ENCODE results near the gene PARD3.
"Not testable (repeated sequence)": the region's sequence is repeated elsewhere in the genome, so short reads cannot be mapped to it uniquely, and the experiment has no call there.

Gene PARD3

GRCh38 chr10:34744590-34744989 is 70.5 kb downstream of the PARD3 start:
- no peak for DNase-seq

DNA sequence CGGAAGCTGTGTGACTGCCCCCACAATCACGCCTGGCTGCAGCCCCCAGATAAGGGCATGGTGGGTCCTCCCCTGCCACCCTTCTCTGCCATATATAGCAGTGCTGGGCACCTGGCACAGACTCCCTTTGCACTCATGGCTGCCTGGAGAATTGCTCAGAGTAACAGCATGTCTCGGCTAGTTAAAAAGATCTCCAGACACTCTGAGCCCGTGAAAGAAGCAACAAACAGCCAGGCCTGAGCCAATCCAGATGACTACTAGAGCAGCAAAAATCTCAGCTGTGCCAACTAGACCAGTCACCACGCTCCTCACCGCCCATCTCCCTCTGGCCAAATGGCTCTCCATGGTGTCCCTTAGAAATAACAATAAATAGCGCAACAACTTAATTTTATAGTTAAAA is 71.3 kb downstream of the PARD3 start:
- peak in 10 of 56 donors; percentile 3 to 18 (median 10) for DNase-seq

DNA sequence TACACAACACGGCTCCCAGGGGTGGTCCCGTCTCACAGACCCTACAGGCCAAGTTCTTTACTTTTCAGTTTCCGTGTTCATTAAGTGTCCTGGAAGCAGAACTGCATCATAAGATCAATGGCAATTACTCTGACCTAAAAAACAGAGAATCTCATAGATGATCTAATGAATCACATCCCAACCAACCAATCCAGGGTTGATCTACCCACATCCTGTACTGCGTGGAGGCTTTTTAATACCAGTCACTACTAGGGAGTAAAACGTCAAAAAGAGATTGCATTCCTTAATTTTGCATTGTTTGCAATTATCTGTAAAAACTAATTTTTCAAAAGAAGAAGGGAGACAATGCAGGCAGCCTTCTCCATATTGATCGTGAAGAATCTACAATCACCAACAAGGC is 72.6 kb downstream of the PARD3 start:
- DNase-seq = no peak

GRCh38 chr10:34741087-34741486 is 74.0 kb downstream of the PARD3 start:
- not testable (repeated sequence) for DNase-seq

DNA sequence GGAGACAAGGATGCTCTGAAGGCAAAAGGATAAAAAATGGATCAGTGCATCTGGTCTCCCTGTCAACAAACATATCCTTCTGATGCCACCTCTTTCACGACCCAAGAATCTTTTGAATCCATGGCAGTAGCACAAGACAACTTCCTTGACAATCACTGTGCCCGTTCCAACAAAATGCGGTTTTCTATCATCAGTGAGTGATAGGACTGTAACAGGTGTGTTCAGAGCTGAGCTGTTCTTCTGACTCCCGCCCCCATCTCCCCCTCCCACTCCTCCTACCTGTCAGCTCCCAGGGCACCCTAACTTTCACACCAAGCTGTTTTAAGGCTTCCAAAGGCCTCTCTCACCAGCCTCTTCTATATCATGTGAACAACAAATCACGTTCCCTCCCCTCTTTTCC is 74.8 kb downstream of the PARD3 start:
- DNase-seq = no peak

DNA sequence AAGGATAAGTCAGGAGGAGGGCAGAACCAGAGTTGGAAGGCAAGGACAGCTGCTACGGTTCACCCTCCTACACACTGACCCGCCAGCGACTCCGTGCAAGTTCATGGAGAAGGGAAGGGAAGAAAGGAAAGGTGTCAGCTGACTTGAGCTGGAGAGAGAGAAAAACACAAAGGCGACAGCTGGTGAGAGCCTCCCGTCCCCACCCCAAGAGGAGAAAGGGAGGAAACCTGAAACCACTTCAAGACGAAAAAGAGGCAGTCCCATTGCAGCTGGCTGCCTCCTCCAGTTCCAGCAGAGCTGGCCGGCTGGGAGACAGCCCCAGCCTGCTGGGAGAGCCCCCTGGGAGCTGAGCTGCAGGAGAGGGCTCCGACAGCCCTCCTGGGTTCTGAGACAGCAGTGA is 75.2 kb downstream of the PARD3 start:
- DNase-seq = peak in 1 of 56 donors; percentile 7

DNA sequence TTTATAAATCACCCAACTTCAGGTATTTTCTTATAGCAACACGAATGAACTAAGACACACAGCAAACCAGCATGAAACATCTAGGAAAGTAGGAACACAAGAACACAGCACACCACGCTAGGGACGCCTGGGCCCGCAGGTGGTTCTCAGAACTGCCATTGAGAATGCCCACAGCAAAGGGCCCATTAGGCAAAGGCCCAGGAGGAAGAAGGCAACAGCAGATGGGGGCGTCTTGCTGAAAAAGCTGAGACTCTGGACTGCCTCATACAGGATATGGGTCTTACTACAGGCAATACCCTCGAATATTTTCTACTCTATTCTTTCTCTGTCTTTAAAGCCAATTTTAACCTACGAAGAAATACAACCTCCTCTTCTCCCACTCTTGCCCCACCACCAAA is 77.3 kb downstream of the PARD3 start:
- no peak for DNase-seq

DNA sequence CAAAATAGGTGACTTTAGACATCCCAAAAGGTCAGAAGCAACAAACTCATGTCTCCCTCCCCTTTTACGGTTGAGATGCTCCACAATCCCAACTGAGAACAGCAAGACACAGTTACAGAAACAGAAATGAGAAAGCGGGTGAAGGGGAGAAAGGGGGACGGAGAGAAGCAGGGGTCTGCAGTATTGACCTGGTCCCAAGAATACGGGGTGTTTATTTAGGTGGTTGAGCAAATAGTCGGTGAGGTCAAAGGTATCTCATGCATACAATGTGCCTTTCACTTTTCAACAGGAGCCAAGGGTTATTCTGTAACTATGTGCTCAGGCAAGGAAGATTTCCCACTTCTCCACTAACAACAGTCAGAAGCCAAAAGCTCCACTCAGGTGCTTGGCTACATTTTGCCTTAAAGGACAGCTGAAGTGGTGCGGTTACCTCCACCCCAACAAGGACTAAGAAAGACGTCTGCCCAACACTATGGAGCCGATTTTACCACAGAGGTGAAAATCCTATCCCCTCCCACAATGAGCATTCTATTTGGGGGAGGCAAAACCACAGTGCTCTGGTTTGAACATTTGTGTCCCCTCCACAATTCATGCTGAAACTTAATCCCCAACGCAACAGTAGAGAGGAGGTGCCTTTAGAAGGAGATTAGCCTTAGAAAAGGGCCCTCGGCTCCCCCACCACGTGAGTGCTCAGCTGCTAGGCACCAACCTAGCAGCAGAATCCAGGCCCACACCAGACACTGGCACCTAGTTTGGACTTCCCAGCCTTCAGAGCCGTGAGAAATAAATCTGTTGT is 77.9 kb downstream of the PARD3 start:
- no peak for DNase-seq

GRCh38 chr10:34734918-34735317 is 80.2 kb downstream of the PARD3 start:
- no peak for DNase-seq

DNA sequence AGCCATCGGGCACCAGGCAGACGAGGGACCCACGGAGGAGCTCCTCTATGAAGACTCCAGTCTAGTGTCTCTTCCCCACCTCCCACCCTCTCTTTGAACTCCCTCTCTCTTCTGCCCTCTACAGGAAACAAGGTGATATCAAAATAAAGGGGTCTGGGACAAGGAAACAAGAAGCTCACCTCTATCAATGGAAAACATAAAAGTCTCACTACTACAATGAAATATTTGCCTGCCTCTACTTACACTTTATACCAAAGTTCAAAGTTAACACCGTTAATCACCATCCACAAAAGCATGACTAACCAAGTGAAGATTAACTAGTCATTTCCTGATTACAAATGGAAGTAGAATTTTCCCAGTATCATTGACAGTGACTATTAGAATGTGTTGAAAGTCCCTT is 82.2 kb downstream of the PARD3 start:
- no peak for DNase-seq

- no peak for DNase-seq
Observed at GRCh38 chr10:34731885-34732701, 83.0 kb downstream of the PARD3 start.

- no peak for DNase-seq
Observed at GRCh38 chr10:34731213-34731612, 83.9 kb downstream of the PARD3 start.

- DNase-seq = no peak
Observed at GRCh38 chr10:34730726-34731125, 84.4 kb downstream of the PARD3 start.

- DNase-seq = no peak
Observed at GRCh38 chr10:34729619-34730018, 85.5 kb downstream of the PARD3 start.

- no peak for DNase-seq
Observed at GRCh38 chr10:34728361-34728760, 86.7 kb downstream of the PARD3 start.

DNA sequence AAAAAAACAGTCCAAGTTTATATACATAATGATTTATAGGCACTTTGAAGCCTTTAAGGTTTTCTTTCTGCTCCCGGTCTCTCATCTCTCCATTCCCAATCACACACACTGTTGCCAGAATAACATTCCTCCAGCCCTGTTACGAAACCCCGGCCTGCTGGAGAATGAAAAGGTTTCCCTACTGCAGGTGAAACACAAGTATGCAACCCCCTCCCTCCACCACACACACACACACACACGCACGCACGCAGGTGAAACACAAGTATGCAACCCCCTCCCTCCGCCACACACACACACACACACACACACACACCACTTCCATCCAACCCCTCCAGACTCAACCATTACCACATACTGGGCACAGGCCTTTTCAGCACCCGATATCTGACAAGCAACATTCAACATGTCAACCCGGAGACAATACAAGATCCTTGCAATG is 87.5 kb downstream of the PARD3 start:
- no peak for DNase-seq

GRCh38 chr10:34726862-34727261 is 88.2 kb downstream of the PARD3 start:
- no peak for DNase-seq

- peak in 12 of 56 donors; percentile 3 to 55 (median 18) for DNase-seq
Observed at GRCh38 chr10:34723750-34724149, 91.3 kb downstream of the PARD3 start.

DNA sequence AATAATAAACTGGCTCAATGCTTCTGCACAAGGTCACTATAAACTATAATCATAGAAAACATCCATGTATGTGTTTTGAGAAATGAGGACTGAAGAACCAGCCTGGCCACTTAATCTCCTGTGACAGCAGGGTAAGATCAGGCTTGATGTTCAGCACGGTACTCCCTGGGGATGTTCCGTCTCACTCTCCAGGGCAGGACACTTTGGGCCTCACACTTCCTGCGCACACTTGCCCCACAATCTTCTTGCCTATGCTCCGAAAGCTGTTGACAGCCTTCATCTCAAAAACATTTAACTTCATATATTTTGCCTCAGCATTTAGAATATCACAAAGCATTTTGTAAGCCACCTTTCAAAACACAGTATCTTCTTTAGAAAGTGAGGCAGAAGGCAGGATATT is 92.7 kb downstream of the PARD3 start:
- DNase-seq = no peak

- no peak for DNase-seq
Observed at GRCh38 chr10:34721208-34721840, 93.8 kb downstream of the PARD3 start.

DNA sequence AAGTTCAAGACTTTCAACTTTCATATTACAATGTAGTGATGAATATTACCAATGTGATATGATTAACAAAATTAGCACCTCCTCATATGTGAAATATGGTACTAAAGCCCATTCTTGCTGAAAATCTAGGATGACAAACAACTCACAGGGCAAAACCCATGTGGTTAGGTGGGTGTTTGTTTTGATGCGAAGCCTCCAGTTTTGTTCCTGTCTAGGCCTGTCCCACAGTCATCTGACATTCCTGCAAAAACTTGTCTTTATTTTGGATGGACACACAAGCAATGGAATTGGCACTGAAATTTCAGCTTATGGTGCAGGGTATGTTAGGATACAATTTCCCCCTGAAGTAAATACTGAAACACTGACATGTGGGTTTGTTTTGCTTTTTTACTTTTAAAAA is 95.3 kb downstream of the PARD3 start:
- no peak for DNase-seq

DNA sequence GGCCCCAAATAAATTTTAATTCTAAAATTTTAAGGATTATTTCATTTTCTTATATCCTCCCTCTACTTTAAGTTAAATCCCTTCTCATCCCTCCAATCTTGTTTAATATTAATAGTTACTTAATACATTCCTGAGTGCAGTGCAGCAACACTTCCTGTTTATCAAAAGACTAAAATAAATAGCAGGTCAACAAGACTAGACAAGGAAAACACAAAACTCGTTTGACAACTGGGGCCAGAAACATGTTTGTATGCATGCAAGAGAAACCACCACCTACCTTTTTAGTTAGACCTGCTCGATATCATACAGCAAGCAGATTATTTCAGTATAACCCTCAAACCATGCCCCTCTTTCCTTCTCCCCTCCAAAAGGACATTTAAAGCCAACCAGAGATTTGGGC is 95.8 kb downstream of the PARD3 start:
- DNase-seq = no peak

Measured in amygdala (tissue), 56 donors.